Body of pancreas (tissue), 4 donors: Measurements from ENCODE around the gene ANKRD24.

Source experiments
- POLR2A ChIP-seq, 3 donors: fragments of 450-650 bp; IDR thresholded peaks; one replicate each; pipeline ENCODE4 v1.6.1; 2016; ENCODE audit warnings: antibody characterized with exemption in 3 of 3, mild to moderate bottlenecking in 2 of 3
- TF ChIP-seq, protein P1 (sequence below), 7 experiments: fragments of 450-650 bp in 4 of 7; fragments of 200-600 bp in 3 of 7; sonication (generic) in 3 of 7; IDR thresholded peaks; one replicate each; pipeline ENCODE4 v1.5.1; 2016 to 2019; ENCODE audit warnings: antibody characterized with exemption in 7 of 7

DNA sequence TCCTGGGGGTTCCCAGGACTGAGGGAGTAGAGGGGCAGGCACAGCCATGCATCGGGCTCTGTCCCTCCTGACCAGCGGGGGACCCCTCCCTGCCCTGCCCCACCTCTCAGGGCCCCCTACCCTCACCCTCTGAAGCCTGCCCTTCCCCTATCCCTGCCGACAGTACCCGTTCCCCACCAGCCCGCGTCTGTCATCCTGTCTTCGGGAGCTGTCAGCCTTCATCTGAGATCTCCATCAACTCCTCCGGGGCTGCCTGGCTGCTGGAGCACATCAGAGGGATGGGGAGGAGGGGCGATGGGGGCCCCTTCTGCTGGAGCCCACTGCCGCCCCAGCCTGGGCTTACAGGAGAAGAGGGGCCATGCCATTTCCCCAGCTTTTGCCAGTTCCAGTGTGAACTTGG lies 90.4 kb downstream of the ANKRD24 start:
- no peak for TF ChIP-seq POLR2A (IDR thresholded peaks at IDR 0.05)
- TF ChIP-seq, protein P1, sequence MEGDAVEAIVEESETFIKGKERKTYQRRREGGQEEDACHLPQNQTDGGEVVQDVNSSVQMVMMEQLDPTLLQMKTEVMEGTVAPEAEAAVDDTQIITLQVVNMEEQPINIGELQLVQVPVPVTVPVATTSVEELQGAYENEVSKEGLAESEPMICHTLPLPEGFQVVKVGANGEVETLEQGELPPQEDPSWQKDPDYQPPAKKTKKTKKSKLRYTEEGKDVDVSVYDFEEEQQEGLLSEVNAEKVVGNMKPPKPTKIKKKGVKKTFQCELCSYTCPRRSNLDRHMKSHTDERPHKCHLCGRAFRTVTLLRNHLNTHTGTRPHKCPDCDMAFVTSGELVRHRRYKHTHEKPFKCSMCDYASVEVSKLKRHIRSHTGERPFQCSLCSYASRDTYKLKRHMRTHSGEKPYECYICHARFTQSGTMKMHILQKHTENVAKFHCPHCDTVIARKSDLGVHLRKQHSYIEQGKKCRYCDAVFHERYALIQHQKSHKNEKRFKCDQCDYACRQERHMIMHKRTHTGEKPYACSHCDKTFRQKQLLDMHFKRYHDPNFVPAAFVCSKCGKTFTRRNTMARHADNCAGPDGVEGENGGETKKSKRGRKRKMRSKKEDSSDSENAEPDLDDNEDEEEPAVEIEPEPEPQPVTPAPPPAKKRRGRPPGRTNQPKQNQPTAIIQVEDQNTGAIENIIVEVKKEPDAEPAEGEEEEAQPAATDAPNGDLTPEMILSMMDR (IDR thresholded peaks at IDR 0.05): no peak
